Peyer's patch (tissue), 4 donors: ENCODE results near the gene GFOD2.

Source experiments
- POLR2A ChIP-seq, 2 donors: fragments of 450-650 bp; IDR thresholded peaks; one replicate each; pipeline ENCODE4 v1.5.1; 2017; ENCODE audit warnings: antibody characterized with exemption in 2 of 2, mild to moderate bottlenecking in 2 of 2, moderate library complexity in 2 of 2
- TF ChIP-seq, protein P1 (sequence below), 6 experiments: fragments of 450-650 bp in 4 of 6; fragments of 200-600 bp in 2 of 6; sonication (generic) in 1 of 6; IDR thresholded peaks; one replicate each; pipeline ENCODE4 v1.5.1; 2017 to 2019; ENCODE audit warnings: antibody characterized with exemption in 6 of 6, mild to moderate bottlenecking in 3 of 6, moderate library complexity in 1 of 6

DNA sequence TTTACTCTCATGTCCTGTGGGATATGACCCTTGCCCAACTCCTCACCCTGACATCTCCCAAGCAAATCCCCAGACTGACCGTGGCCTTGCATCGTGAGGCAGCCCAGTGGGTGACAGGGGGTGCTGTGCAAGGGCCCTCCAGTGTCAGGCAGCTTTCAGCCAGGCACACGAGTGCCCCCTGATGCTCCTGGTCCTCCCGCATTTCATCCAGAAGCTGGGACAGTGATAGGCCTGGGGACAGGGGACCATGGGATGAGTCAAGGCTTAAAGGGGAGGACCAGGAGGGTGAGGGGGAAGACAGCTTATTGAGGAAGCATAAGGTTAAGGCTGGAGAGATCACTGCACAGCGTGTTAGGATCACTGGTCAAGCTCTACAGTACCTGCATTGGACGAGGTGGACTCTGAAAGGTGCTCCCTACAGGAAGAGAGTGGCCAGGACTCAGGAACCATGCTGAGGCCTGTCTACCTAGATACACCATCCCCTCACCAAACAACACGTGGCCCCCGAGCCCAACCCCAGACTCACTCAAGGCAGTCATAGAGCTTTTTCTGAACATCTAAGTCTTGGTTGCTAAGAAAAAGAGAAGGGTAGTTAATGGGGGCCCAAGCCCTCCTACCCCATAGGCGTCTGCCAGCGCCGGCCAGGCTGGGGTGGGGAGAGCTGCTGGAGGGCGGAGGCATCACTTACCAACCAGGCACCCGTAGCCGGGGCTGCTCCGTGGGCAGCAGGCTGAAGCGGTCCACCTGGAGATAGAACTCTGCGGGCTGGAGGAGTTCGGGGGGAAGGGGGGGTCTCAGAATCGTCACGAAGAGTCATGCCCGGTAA, 60.1 kb downstream of the GFOD2 start:
- TF ChIP-seq, protein P1, sequence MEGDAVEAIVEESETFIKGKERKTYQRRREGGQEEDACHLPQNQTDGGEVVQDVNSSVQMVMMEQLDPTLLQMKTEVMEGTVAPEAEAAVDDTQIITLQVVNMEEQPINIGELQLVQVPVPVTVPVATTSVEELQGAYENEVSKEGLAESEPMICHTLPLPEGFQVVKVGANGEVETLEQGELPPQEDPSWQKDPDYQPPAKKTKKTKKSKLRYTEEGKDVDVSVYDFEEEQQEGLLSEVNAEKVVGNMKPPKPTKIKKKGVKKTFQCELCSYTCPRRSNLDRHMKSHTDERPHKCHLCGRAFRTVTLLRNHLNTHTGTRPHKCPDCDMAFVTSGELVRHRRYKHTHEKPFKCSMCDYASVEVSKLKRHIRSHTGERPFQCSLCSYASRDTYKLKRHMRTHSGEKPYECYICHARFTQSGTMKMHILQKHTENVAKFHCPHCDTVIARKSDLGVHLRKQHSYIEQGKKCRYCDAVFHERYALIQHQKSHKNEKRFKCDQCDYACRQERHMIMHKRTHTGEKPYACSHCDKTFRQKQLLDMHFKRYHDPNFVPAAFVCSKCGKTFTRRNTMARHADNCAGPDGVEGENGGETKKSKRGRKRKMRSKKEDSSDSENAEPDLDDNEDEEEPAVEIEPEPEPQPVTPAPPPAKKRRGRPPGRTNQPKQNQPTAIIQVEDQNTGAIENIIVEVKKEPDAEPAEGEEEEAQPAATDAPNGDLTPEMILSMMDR (IDR thresholded peaks at IDR 0.05) = no peak
- no peak for TF ChIP-seq POLR2A (IDR thresholded peaks at IDR 0.05)
